HG02840 (cell line): ENCODE measurements around the gene SCAANT1.

Experiments
- ATAC-seq: cut with Tn5 transposase; IDR thresholded peaks from one replicate; pipeline ENCODE4 v1.9.1; 2021; ENCODE audit warnings: mild to moderate bottlenecking, moderate library complexity, moderate number of reproducible peaks; ENCODE audit not compliant: unreplicated experiment, low FRiP score

Gene SCAANT1

DNA sequence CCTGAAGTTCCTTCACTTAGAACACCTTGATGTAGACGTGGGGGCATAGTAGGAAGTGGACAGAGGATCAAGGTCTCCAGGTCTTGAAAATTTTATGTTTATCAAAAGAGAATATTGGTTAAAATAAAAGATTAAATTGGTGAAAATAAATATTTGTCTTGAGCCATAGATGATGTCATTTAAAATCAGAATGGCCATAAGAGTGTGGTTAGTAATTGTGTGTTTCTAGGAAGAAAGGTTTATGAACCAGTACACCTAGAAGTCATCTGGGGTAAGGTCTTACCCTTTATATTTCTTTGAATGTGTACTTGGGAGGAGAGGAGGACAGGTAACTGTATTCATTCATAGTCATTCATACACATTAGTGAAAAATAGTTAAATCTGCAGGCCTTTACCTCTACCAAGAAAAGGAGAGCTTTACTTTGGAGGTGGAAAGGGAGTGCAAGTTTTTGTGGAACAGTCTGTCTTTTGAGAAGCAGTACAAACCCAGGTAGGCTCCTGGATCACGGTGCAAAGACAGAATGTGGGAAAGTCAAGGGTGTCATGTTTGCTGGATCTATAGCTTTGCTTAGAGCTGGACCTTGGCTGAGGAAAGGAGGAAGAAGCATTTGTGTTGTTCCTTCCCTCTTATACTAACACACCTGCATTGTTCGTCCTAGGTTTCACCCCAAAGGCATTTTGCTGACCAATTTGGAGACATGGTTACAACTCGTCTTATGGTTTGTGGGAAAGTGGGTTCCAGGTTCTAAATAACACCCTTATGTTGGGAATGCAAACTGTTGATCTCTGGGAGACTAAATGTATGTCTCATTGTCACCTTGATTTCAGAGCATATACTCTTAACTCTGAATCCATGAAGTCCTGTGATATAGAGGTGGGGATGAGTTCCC, 6.2 kb downstream of the SCAANT1 start:
- ATAC-seq: no peak

DNA sequence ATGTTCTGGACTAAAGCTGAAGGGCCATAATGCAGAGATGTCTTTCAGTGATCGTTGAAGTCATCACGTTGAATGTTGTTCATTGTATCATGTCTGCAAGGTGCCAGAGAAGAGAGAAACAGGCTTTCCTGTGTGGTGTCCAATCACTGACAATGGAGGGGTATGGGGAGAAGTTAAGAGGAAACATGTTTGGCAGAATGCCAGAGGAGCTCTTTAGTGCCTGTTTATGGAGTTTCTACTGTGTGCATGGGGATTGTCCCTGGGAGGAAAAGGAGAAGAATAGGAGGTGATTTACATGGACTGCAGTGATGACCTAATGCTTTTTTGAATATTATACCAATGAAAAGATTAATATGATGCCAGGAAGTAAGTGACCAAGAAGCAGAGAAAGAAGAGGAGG, 11.7 kb downstream of the SCAANT1 start:
- no peak for ATAC-seq

DNA sequence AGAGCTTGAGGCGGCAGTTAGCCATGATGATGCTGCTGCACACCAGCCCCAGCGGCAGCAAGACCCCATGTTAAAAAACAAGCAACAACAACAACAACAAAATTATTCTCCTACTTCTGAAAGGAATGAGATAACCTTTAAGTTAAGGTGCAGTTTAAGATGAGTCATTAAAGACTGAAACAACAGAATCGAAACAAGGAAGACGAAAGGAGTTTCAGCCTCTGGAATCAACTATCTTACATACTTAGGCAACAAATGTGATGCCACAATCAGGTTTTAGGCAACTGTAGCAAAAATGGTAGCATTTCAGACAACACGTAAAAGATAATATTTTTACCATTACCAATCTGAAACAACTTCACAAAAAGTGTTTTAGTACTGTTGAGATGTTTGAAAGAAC, 12.2 kb downstream of the SCAANT1 start:
- no peak for ATAC-seq

DNA sequence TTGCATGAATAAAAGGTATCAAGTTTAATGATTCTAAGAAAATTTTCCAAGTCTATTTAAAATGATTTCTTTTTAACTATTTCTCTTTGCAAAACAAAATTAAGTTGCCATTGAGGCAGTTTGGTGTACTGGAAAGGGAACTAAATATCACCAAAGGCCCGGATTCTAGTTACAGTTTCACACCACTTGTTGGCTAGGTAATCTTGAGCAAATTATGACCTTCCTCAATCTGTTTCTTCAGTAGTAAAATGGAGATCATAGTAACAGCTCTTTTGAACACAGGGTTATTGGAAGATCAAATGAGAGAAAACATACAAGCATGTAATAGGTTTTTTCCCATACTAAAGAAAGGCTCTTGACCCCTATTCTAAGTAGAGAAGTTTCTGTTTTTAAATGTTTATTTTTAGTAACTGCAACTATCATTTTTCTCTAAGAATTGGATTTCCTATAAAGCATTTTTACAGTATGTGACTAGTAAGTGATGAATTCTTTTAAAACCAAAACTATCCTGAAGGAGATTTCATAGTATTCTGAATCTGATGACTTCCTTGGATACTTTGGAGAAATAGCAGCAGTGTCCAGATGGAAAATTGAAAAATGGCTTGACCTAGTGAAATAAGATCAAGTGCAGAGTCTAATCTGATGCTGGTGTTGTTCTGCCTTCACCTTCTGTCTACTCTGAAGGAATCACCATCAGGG, 15.7 kb downstream of the SCAANT1 start:
- no peak for ATAC-seq

DNA sequence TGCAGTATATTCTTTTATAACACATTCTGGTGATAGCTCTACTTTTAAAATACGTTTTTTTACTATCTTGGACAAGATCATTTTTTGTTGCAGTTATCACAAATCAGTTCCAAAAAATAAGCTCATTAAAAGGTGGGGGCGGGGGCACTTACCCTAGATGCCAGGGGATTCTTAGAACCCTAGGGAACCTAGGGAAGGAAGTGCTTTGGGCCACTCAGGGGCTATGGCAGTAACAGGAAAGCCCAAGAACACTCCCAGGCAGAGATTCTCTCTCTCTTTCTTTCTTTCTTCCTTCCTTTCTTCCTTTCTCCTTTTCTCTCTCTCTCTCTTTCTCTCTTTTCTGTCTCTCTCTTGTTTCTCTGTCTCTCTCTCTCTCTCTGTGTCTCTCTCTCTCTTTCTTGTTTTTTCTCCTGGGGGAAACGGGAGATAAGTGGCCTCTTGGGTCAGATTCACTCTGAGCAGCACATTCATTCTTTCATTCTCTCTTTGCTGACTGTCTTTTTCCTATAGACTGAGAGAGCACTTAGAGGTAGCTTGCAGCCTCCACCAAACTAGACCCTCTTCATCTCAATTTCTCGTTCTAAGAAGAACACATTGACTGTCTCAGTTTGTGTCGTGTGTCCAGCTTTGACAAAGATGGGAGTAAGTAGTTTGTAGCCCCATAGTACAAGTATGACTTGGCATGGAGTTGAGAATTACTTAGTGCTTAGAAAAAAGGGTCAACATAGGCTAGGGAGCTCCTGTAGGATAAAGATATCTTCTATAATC, 16.6 kb downstream of the SCAANT1 start:
- no peak for ATAC-seq

DNA sequence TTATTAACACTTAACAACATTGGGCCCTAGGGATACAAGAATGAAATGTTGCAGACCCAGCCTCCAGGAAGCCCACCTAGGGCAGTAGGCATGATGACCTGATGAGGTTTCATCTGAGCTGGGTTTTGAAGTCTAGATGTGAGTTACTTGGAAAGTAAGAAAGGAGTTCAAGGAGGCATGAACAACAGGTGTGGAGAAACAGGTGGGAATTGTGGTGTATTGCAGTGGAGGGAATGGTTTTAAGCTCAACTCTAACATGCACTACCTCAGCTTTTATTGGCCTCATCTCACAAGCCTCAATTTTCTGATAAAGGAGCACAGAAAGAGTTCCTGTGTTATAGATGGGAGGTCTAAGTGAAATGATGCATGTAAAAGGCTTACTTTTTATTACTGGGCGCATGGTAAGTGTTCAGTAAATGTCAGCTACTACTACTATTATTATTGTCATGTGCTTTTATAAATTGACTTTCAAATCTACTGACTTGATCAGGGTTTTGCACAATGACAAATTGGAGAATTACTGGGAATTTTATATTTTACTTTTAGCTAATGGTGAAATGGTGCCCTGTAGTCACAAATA, 19.3 kb downstream of the SCAANT1 start:
- ATAC-seq: no peak

DNA sequence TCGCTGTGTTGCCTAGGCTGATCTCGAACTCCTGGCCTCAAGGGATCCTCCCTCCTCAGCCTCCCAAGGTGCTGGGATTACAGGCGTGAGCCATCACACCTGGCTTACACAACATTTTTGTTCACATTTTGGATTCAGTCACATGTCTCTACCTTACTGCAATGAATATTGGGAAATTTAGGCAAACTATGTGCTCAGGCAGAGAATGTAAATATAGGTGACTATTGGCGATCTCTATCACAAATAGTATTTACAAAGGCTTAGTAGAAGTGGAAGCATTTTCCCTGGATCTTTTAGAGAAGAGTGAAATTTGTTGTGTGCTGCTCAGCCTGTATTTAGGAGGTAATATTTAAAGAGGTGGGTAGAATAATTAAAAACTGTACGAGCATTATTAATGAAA, 20.7 kb downstream of the SCAANT1 start:
- ATAC-seq: no peak

DNA sequence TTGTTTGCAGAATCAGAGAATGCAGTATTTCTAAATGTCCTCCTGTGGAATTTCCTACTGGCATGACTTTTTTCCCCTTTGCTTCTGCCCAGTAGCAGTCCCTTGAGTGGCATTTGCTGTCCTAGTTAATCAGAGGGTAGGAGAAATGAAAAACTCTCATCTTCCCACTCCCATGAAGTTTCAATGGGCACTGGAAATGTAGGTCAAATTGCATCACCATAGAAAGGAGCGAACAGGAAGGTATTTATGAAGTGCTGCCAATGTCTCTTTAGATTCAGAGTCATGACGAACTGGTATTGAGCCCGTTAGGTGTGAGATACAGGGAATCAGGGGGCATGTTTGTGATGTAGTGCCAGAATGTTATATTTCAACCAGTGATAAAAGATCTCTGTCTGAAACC, 25.3 kb downstream of the SCAANT1 start:
- no peak for ATAC-seq

DNA sequence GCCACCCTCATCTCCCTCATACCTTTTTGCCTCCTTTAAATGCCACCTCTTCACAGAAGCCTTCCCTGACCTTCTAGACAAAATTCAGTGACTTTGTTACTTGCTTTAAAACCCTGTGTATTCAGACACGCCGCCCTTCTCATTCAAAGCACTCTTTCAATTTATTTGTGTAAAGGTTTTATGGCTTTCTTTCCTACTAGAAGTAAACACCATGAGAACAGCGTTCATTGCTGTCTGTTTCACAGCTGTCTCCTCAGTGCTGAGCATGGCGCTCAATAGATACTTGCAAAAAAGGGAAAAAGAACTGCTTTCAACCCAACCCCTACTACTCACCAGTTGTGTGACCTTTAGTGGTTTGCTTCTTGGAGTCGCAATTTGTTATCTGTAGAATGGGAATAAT, 31.5 kb downstream of the SCAANT1 start:
- no peak for ATAC-seq

DNA sequence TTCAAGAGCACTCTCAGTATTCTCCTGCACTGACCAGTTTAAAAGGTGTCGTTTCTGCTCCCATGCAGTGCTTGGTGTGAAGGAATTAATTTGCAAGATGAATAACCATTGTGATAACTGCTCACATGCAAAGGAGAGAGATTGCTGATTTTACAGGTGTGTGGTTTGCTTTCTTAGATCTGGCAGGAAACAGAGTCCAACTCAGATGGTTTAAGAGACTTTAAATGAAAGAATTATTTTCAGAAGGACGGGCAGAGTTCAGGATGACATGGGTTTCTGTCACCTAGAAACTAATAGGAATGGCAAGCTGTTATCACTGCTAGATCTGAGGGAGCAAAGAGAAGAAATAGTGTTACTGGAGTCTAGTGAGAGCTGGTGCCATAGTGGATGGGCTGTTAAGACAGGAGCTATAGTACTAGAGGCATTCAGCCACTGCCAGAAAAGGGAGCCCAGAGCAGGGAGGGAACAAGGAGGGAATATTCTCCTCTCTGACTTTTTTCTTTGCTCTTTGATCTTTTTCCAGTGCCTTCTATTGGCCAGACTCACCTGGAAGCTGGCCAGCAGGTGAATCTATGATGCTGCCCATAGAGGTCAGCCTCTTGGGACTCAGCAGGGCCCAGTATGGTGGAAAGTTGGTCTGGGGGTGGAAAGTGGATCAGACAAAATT, 33.7 kb downstream of the SCAANT1 start:
- ATAC-seq: no peak

DNA sequence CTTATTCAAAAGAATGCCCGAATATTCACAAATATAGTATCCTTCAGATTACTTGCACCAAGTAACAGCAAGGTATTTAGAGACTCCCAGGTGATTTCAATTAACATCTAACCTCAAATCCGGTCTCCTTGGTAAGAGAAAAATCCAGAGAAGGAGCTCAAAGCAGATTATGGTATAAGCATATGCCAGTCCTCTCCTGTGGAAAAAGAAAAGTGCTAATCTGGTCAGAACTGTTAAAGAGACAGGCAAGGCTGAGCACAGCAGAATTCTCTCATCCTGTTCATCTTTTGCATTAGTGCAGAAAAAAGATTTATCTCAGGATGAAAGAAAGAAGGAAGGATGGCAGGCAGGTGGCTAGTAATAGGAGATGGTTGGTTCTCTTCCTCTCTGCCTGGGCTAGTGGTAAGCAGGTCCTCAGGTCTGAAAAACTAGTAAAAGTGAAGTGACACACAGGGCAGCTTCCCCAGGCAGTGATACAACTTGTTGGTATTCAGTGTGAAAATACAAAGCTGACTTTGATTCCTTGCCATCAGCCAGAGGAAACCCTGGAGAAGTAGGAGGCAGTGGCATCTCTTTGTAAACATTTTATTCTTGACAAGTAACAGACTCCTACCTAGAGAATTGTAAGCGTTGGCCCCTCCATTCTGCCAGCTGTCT, 34.3 kb downstream of the SCAANT1 start:
- no peak for ATAC-seq

DNA sequence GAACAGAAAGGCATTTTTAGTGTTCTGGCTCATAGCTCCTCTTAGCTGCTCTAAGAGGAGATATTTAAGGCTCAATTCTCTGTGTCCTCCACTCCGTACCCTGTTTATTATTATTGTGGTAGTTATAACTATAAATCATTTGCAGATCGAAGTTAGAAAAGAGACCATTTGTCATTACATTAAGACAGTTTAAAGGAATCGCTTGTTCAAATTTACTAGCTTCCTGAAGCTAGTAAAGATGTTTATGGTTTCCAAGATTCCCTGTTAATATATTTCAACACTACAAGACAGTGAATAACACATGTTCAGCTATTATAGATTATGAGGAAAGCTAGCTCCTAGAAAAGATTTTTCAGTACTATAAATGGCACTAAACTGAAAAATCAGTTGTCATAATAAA, 35.9 kb downstream of the SCAANT1 start:
- no peak for ATAC-seq

DNA sequence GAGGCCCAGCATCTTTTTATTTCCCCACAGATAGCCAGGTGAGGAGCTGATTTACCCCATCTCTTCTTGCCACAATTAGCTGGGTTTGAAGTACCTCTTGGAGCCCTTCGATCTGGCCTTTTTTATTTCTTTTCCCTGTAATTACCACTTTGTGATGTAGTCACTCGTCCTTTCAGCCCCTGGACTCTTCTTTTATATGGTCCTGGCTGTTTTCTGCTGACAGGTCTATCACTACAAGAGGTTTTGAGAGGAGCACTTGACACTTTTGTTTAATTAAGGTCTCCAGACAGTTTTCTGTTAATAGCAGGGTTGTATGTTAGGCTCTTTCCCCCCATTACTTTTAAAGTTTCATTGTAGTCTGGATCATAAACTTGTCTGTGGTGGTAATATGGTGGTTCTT, 36.7 kb downstream of the SCAANT1 start:
- ATAC-seq: no peak

DNA sequence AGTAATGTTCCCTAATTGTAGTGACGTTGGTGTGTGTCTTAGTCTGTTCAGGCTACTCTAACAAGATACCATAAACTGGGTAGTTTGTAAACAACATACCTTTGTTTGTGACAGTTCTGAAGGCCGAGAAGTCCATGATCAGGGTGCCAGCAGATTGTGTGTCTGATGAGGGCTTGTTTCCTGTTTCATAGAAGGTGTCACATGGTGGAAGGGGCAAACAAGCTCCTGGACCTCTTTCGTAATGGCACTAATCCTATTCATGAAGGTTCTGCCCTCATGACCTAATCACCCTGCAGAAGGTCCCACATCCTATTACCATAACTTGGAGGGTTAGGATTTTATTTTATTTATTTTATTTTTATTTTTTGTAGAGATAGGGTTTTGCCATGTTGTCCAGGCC, 37.4 kb downstream of the SCAANT1 start:
- no peak for ATAC-seq

DNA sequence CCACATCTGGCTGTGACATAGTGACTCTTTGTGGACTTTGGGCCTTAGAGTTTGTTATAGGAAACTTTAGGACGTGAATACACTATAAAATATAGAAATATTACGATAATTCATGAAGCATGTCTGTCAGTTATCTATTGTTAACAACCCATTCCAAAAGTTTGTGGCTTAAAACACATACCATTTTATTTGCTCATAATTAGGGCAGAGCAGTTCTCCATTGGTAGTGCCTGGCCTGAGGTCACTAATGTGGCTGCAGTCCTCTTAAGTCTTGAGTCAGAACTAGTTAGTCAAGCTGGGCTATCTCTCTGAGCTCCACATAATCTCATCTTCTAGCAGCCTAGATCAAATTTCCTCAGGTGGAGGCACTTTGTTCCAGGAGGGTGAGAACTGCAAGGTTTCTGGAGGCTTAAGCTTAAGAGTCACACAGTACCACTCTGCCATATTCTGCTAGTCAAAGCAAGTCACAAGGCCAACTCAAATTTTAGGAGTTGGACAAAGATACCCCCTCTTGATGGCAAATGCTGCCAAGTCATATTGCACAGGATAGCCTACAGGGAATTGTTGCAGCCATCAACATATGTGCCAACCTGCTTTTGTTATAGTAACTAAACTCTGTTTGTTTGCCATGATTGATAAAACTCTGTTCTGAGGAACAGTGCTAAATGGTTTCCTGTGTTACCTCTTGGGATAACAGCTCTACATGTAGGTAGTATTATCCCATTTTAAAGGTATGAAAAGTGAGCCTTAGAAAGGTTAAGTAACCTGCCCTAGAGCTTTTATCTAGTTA, 39.9 kb downstream of the SCAANT1 start:
- no peak for ATAC-seq

DNA sequence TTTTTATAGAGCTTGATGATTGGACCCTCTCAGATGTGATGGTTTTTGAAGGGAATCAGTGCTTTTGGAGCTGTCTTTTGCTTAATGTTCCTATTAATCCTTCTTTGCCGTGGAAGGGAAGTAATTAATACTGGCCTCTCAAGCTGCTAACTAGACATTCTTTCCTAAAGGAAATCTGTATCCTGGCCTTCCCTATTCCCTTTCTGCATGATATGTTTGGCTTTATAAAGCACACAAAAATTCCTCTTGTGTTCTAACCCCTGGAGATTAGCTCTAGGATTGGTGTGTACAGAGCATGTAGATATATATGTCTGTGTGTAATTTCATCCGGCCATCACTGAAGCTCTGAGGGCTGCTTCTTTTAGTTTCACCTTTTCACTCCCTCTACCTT, 41.6 kb downstream of the SCAANT1 start:
- no peak for ATAC-seq

DNA sequence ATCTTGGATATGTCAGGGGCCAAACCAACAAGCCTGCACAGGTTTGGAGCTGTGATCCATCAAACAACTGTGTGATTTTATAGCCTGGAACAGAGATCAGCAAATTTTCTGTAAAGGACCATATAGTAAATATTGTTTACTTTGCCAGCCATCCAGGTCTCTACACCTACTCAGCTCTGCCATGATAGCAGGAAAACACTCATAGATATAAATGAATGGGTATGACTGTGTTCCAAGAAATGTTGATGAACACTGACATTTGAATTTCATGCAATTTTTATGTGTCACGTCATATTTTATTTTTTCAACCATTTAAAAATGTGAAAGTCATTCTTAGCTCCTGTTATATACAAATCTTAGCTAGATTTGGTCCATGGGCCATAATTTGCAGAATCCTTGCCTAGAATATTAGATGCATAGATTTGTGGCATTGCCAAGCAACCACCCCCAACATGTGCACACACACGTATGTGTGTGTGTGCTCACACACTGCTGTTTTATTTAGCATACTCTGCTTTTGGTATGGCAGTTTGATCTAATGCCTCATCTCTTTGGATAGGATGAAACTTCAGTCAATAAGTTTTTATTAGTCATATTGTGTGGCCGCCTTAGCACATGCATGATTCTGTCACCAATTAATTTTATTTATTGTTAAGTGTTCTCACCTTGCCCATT, 42.1 kb downstream of the SCAANT1 start:
- no peak for ATAC-seq

DNA sequence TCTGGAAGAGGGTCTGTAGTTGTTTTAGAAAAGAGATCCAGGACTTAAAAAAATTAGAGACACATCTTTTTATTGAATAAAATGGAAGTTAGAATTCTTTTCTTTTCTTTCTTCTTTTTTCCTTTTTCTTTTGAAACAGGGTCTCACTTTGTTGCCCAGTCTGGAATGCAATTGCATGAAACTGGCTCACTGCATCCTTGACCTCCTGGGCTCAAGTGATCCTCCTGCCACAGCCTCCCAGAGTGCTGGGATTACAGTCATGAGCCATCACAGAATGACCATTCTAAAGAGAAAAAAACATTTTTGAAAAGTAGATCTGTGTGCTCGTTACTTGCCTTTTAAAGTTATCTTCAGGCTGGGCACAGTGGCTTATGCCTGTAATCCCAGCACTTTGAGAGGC, 45.0 kb downstream of the SCAANT1 start:
- no peak for ATAC-seq

DNA sequence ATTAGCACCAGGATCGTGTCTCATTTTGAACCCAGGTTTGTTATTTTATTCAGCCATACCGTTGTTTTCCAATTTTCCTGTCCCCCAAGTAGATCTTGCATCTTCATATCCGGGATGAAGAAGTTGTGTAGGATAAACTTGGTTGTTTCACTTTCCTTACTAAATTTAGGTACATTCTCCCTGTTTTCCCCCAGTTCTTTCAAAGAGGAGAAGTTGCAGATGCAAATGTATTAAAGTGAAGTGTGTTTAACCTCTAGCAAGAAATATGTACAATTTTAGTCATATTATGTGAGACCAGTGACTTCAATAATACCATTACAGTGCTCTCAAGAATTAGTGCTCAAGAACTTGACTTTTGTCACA, 47.2 kb downstream of the SCAANT1 start:
- ATAC-seq: no peak
